Measurements from ENCODE around the gene TACC2.
"Not testable (repeated sequence)": the region's sequence is repeated elsewhere in the genome, so short reads cannot be mapped to it uniquely, and the experiment has no call there.

Gene TACC2

GRCh38 chr10:122007415-122007814 is 18.5 kb downstream of the TACC2 start:
- no peak overlapping the region for H3K4me3 ChIP-seq (ENCODE audit: low read depth, low read length)
- DNase-seq (ENCODE audit: low read depth): no peak
- no peak for TF ChIP-seq CTCF (IDR thresholded peaks at IDR 0.05; ENCODE audit: insufficient read depth, low read depth, low read length, missing control alignments)

- TF ChIP-seq CTCF (IDR thresholded peaks at IDR 0.05; ENCODE audit: insufficient read depth, low read depth, low read length, missing control alignments): no peak
Observed at GRCh38 chr10:122010405-122011050, 21.6 kb downstream of the TACC2 start.

GRCh38 chr10:122012731-122013130 is 23.8 kb downstream of the TACC2 start:
- no peak for TF ChIP-seq CTCF (IDR thresholded peaks at IDR 0.05; ENCODE audit: insufficient read depth, low read depth, low read length, missing control alignments)
- no peak for DNase-seq (ENCODE audit: low read depth)
- no peak overlapping the region for H3K4me3 ChIP-seq (ENCODE audit: low read depth, low read length)

More at GRCh38 chr10:122010405-122011050, 21.6 kb downstream of the TACC2 start:
- H3K4me3 ChIP-seq (ENCODE audit: low read depth, low read length): no peak overlapping the region
- DNase-seq (ENCODE audit: low read depth): no peak

- DNase-seq (ENCODE audit: low read depth): no peak
Observed at GRCh38 chr10:122013311-122013780, 24.4 kb downstream of the TACC2 start.

GRCh38 chr10:122014652-122015248 is 25.8 kb downstream of the TACC2 start:
- DNase-seq (ENCODE audit: low read depth): no peak

More at GRCh38 chr10:122013311-122013780, 24.4 kb downstream of the TACC2 start:
- no peak overlapping the region for H3K4me3 ChIP-seq (ENCODE audit: low read depth, low read length)
- no peak for TF ChIP-seq CTCF (IDR thresholded peaks at IDR 0.05; ENCODE audit: insufficient read depth, low read depth, low read length, missing control alignments)

GRCh38 chr10:122017926-122018325 is 29.0 kb downstream of the TACC2 start:
- not testable (repeated sequence) for DNase-seq (ENCODE audit: low read depth); H3K4me3 ChIP-seq (ENCODE audit: low read depth, low read length)

More at GRCh38 chr10:122014652-122015248, 25.8 kb downstream of the TACC2 start:
- TF ChIP-seq CTCF (IDR thresholded peaks at IDR 0.05; ENCODE audit: insufficient read depth, low read depth, low read length, missing control alignments): no peak
- H3K4me3 ChIP-seq (ENCODE audit: low read depth, low read length): no peak overlapping the region

- no peak for DNase-seq (ENCODE audit: low read depth)
- no peak for TF ChIP-seq CTCF (IDR thresholded peaks at IDR 0.05; ENCODE audit: insufficient read depth, low read depth, low read length, missing control alignments)
- H3K4me3 ChIP-seq (ENCODE audit: low read depth, low read length): no peak overlapping the region
Observed at GRCh38 chr10:122018491-122018890, 29.5 kb downstream of the TACC2 start.

Measured in GM12865 (cell line).